A549 (cell line): ENCODE data around the gene KCTD19.

Experiments
- CTCF ChIP-seq: fragments of >200 bp; sonication (Bioruptor Twin); formaldehyde crosslinking; IDR thresholded peaks from 3 replicates; pipeline ENCODE4 v1.5.1; 2016
- E2F6 ChIP-seq: IDR thresholded peaks from 2 replicates; pipeline ENCODE4 v1.6.1; 2012; ENCODE audit warnings: low read depth, borderline replicate concordance
- EP300 ChIP-seq, 2 experiments: fragments of >200 bp; sonication (Bioruptor Twin); formaldehyde crosslinking; IDR thresholded peaks; 2 replicates in 1 of 2; 3 replicates in 1 of 2; pipeline ENCODE4 v1.6.1; 2016 to 2017
- HDAC2 ChIP-seq: fragments of 200-600 bp; sonication (generic); IDR thresholded peaks from 2 replicates; pipeline ENCODE4 v1.6.1; 2016
- MAZ ChIP-seq: fragments of 150-350 bp; IDR thresholded peaks from 2 replicates; pipeline ENCODE4 v1.6.1; 2014; ENCODE audit warnings: antibody characterized with exemption, low read depth, low read length, borderline replicate concordance
- MYC ChIP-seq: IDR thresholded peaks from 2 replicates; pipeline ENCODE4 v1.6.1; 2012; ENCODE audit warnings: mild to moderate bottlenecking, inconsistent platforms, low read length, improper control_type of control experiment, borderline replicate concordance
- POLR2A ChIP-seq: IDR thresholded peaks from 2 replicates; pipeline ENCODE4 v1.6.1; 2012; ENCODE audit warnings: mild to moderate bottlenecking, low read length
- RAD21 ChIP-seq, 2 experiments: fragments of >200 bp in 1 of 2; sonication (Bioruptor Twin) in 1 of 2; formaldehyde crosslinking in 1 of 2; IDR thresholded peaks in 1 of 2; conservative IDR thresholded peaks in 1 of 2; 2 replicates in 1 of 2; 3 replicates in 1 of 2; pipeline ENCODE4 v1.6.1; 2012 to 2018; ENCODE audit warnings: inconsistent platforms in 1 of 2
- RFX5 ChIP-seq: fragments of 450-650 bp; IDR thresholded peaks from 2 replicates; pipeline ENCODE4 v1.7.1; 2014; ENCODE audit warnings: antibody characterized with exemption, mild to moderate bottlenecking, moderate library complexity
- SMC3 ChIP-seq: fragments of >200 bp; sonication (Bioruptor Twin); formaldehyde crosslinking; IDR thresholded peaks from 3 replicates; pipeline ENCODE4 v1.6.1; 2018; ENCODE audit warnings: inconsistent platforms
- TF ChIP-seq, protein P1 (sequence below): IDR thresholded peaks from 2 replicates; pipeline ENCODE4 v1.6.1; 2012

GRCh38 chr16:67269766-67270165, 56.8 kb downstream of the KCTD19 start:
- TF ChIP-seq CTCF: no peak
- no peak for TF ChIP-seq HDAC2
- no peak for TF ChIP-seq EP300 (IDR thresholded peaks at IDR 0.05)
- TF ChIP-seq E2F6: no peak
- no peak for TF ChIP-seq RAD21 (conservative IDR thresholded peaks at IDR 0.05 in 1 of 2, IDR thresholded peaks at IDR 0.05 in 1 of 2)
- TF ChIP-seq POLR2A: no peak
- no peak for TF ChIP-seq SMC3
- no peak for TF ChIP-seq MAZ
- TF ChIP-seq, protein P1, sequence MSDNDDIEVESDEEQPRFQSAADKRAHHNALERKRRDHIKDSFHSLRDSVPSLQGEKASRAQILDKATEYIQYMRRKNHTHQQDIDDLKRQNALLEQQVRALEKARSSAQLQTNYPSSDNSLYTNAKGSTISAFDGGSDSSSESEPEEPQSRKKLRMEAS: no peak
- no peak for TF ChIP-seq MYC
- TF ChIP-seq RFX5: no peak
